ENCODE results near the gene CSRP3.

DNA sequence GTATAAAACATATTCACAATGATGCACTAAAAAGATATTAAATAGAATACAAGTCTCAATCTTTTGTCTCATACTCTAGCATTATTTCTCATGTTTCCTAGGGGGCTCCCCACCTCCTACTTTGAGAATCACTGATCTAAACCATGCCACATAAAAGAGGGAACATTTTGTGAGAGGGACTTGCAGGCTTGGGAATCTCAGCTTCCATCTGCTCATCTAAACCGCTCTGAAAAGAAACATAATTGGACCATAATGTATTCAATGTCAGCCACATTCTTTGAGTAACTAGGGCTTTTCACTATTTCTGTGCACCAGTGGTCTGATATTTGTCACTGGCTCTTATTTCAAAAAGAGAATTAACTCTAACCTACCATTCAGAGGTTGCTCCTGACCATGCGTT lies 6.4 kb upstream of the CSRP3 start:
- TF ChIP-seq POLR2A (IDR thresholded peaks at IDR 0.05; ENCODE audit: low read length) (no peak), GATA1 (IDR thresholded peaks at IDR 0.05; ENCODE audit: low read depth, low read length) (no peak)
